IPS DF 4.7 (cell line): ENCODE results near the gene ADRA2A.

Source experiments
- DNase-seq: peaks from one replicate; pipeline ENCODE4 v3.0.0-alpha.2; 2013; ENCODE audit warnings: low spot score; ENCODE audit errors: extremely low read depth

ADRA2A gene

GRCh38 chr10:111083222-111084095, 6.6 kb downstream of the ADRA2A start:
- DNase-seq, result no peak

DNA sequence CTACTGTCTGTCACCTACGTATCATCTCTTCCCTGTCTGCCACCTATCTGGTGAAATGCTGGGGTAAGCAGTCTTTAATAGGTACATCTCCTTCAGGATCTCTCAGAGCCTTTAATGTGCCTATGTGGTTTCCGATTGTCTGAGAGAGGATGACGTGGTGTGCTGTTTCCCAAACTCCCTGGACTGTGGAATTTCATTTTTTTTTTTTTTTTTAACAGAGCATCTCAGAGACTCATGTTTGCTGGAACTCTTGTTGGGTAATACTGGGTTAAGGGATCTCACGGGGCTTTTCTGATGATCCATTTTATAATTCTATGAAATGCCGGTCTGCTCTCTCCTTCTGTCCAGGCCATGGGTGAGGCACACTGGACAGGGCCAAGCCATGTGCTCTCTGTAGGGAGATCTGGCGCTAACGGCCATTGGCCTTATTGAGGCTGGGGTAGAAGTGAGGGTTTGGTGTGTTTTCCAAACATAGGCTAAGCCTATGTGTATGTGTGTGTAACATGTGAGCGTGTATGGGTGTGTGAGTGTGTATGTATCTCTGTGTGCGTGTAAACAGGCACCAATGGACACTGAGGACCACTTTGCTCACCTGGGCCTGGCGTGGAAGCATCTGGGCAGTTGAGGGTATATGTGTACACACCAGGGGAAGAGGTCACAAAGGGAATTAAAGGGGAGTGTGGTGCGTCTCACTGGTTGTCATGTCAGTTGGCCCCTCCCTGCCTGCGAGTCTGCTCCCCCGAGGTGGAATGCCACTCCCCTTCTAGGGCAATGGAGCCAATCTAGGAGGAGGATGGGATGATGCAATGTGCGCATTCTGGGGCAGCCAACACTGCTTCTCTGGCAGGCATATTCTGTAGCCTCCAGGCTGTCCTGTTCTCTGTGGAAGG, 7.8 kb downstream of the ADRA2A start:
- no peak for DNase-seq

GRCh38 chr10:111085690-111086353, 9.0 kb downstream of the ADRA2A start:
- DNase-seq, result no peak

GRCh38 chr10:111086574-111086973, 9.7 kb downstream of the ADRA2A start:
- no peak for DNase-seq

DNA sequence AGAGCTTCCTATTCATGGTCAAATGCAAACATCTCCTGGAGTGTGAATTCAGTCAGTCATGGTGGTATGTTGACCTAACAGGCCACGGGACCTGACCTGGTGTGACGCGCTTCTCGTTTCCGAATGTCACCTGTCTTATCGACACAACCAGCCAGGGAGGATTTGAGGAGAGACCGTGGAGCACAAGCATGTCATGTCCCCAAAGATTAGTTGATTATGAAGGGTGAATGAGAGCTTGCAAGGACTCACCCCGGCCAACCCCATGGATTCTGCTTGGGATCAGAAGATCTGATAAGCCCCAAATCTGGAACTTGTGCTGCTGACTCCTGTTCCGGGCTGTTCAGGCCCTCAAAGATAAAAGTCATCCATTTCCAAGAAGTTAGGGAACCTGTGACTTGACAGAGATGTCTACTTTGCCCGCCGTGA, 10.5 kb downstream of the ADRA2A start:
- DNase-seq, result no peak

DNA sequence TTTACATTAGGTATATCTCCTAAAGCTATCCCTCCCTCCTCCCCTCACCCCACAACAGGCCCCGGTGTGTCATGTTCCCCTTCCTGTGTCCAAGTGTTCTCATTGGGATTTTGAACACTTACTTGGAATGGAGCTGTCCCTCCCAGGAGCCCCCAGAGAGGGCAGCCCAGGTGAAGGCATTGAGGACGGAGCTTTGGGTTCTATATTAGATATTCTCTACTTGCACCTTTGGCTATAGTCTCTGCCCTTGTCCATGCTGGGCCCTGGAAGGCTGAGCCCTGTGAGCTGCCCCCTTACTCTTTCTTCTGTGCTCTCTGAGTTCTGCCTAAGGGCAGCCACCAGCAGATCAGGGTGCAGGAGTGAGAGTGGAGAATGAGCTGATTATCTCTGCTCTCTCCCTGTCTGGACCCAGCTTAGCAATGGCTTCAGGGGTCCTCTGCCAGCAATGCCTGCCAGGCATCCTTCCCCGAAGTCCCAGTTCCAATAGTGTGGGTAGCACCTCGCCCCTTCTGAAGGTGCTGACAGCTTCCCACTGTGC, 11.2 kb downstream of the ADRA2A start:
- no peak for DNase-seq

DNA sequence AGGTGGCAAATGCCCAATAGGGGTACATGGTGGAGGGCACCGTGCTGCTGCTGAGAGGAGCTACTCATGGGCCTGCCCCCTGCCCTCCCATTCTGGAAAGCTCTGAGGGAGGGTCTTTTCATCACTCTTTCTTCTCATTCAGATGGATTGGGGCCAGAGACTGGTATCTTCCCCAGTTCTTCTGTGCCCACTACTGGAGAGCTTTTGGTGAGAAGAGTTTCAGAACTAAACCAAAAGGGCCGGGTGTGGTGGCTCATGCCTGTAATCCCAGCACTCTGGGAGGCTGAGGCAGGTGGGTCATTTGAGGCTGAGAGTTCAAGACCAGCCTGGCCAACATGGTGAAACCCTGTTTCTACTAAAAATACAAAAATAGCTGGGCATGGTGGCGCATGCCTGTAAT, 12.5 kb downstream of the ADRA2A start:
- DNase-seq, result no peak

GRCh38 chr10:111091833-111092232, 15.0 kb downstream of the ADRA2A start:
- no peak for DNase-seq

- no peak for DNase-seq
Measured at GRCh38 chr10:111093741-111094380, 17.0 kb downstream of the ADRA2A start.

DNA sequence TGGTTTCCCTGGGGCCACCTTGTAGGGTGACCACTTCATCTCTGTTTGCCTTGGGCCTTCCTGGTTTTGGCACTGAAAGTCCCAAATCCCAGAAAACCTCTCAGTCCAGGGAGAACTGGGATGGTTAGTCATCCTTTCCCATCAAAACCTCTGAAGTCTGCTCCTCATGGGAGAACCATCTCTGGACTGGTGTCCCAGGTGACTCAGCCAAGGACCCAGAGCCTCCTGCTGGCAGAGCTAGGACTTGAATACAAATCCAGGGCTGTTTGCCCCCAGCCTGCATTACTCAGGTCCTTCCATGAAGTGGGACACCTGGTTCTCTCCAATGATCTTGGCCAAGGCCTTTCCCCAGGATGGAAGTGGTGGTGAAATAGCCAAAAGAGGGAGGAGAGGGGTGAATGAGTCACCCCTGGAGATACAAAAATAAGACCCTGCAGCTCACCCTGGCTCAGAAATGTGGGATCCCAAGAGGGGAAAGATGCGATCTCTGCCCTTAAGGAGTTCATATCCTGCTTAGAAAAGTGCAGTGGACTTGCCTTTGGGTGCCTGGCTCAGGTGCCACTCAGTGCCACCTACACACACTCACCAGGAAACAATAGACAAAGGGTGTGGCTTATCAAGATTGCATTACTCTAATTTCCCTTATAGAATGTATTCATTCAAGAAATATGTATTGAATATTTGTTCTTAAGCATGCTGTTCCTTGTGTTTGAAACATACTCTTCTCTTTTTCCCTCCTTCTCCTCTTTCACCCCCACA, 22.0 kb downstream of the ADRA2A start:
- DNase-seq, result no peak

DNA sequence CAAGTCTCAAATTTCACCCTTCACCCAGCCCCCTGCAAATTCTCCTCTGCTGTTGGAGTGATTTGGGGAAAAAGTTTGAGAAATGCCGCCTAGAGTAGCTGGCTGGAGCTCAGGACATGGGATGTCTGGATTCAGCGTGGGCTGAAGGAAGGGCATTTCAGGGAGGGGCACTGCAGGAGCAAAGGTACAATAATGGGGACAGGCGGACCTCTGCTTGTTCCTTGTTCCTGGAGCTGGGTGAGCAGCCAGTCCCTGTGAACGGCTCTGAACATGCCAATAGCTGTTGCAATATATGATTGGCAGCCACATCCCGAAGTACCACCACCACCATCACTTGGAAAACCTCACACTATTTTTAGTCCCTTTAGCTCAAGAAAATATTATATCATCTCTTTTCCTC, 23.4 kb downstream of the ADRA2A start:
- DNase-seq, result no peak

DNA sequence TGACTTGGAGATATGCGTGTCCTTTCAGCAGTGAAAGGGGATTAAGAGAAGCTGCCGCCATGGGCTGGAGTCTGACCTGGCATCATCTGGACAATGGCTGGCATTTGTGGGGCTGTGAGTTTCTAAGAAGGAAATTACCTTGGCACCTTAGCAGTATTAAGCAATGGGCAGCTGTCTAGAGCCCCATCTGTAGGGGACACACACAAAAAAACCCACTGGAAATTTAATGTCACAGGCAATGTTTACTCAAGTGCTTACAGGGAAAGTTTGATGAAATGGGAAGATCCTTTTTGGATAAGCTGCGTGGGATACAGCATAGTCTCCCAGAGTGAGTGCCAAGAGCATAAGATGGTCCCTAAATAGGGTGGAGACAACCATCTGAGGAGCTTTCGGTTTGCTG, 25.0 kb downstream of the ADRA2A start:
- DNase-seq, result no peak

DNA sequence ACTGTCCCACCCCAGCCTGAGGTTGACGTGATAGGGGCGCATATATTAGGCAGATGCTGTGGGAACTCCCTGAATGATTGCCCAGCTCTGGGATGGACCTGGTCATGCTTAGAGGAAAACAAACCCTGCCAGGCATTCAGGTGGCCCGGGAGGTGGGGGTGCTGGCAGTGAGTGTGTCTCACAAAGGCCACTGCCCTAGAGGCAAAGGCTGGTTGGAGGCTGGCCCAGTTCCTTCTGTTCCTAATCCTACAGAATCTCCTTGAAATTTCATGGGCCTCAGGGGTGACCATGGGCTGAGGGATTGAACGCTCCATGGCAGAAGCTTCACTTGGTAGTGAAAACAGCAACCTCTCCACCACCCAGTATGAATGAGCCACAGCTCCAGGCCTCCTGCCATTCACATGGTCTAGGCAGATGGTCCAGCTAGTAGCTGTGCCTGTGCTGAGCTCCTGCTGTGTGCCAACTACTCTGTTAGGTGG, 25.6 kb downstream of the ADRA2A start:
- DNase-seq, result no peak

DNA sequence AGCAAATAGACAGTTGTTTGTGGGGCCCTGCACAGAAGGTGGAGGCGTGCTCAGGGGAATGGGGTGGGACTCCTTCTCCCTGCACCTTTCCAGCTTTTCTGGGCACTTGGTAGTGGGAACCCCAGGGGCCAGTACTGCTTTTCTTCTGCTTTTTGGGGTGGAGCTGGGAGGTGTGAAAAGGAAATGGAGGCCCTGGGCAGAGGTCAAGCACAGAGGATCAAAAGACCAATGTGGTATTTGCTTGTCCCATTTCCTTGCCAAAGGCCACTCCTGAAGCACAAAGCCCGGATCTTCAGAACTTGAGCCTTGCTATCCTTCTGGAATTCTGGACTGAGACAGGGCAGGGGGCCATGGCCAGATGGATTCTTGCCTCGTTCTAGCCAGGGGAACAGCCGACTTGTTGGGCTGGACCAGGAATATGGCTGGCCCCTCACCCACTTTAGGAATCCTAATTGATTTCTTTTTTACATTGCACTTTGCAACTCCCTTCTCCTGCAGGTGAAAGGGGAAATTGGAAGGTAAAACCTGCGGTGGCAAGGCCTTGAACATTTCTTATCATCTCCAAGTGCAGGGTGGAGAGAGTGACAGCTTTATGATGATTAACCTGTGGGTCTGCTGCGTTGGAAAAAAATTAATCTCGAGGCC, 26.5 kb downstream of the ADRA2A start:
- no peak for DNase-seq

GRCh38 chr10:111104811-111105210, 28.0 kb downstream of the ADRA2A start:
- no peak for DNase-seq

- DNase-seq, result no peak
Measured at GRCh38 chr10:111106081-111106480, 29.3 kb downstream of the ADRA2A start.

DNA sequence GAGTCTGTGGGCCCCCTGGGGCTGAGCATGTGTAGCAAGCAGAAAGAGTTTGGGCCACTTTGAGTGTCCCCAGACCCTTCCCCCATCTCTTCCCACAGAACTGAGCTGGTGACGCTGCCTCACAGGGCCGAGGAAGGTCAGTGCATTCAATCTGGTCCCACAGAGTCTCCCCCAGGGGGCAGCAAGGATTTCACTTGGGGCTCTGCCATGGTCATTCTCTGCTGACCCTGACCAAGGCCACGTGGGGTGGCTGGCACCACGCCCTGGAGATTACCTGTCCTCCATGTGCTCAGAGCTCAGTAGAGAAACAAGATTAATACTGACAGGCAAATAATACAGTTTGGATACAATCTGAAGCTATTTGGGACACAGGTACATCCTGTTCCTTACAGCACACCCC, 30.2 kb downstream of the ADRA2A start:
- DNase-seq, result no peak

GRCh38 chr10:111107846-111108245, 31.0 kb downstream of the ADRA2A start:
- DNase-seq, result no peak

DNA sequence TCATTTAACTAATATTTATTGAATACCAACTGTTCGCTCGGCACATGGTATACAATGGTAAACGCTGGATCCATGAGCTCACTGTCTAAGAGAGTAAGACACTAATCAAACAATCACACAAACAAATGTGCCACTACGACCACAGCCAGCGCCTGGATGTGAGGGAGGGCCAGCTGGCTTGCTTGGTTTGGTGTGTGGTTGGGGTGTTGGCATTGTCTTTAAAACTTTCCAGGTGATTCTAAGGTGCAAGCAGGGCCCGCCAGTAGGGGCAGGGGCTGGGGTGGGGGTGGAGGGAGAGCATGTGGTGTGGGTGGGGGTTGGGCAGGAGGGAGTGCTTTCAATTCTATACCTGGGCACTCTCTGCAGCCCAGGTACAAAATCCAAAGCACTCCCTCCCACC, 31.6 kb downstream of the ADRA2A start:
- DNase-seq, result no peak
